ENCODE data around the gene SPRR5.

The SPRR5 gene

DNA sequence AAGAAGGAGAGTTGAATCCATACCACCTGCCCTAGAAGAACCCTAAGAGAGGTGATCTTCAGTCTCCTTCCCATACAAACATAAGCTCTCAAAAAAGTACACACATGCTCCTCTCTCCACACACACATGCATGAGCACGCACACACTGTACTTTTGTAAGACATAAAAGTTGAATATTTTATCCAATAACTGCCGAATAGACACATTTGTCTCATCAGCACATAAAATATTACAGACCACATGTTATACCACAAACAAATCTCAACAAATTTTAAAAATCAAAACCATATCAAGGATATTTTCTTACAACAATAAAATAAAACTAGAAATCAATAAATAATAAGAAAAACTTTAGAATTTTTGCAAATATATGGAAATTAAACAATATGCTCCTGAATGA, 39.6 kb downstream of the SPRR5 start:
- no peak for DNase-seq

DNA sequence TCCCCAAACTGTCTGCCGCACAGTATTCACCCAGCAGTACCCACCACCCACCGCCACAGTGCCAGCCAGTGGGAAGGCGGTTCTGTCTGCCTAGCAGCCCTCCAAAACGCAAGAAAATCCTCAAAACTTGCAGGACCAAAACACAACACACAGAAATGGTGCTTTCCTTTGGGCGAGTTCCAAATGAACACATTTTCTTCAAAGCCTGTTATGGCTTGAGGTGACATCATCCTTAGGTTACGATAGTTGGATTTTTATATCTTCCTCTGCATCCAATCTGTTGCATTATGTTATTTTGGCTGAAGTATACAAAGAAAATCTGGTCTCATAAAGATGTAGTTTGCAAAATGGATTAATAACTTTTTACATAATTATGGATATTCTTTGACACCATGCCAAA, 46.2 kb downstream of the SPRR5 start:
- DNase-seq: no peak

DNA sequence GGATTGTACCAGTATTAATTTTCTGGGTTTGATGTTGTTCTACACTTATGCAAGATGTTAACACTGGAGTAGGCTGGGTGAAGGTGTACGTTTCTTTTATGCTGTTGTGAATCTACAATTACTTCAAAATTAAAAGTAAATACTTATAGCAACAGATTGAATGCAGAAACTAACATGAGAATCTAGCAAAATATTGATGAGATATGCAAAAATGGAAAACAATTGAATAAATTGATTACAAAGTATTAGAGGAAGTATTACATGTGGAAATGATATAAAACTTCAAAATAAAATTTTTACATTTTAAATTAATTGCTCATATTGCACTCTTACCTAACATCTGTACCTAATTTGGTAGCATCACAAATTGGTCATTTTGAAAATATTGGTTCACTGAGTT, 48.8 kb downstream of the SPRR5 start:
- DNase-seq: no peak

DNA sequence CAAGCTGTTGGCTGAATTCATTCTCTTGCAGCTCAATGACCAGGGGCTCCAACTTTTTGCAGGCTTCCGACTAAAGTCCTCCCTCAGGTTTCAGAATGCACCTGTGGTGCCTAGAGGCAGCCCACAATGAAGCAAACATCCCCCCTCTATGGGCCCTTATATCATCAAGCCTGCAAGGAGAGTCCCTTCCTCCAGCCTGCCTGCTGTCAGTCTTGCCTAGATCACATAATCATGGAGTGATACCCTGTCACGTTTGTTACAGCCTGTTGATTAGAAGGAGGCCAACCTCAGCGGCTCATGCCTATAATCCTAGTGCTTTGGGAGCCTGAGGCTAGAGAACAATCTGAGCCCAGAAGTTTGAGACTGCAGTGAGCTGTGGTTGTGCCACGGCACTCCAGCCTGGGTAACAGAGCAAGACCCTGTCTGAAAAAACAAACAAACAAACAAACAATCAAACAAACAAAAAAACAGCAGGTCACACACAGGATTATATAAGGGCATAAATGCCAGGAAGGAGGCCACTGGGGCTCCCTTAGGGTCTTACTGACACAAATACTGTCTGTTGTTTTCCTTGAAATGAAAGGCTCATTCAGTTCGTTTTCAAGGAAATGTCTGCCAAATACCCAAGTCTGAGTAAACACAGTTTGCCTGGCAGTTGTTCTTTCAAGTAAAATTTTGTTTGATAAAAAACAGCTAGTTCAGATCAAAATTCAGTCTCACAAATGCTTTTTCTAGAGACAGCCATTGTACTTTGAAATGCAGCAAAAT, 49.8 kb downstream of the SPRR5 start:
- DNase-seq: no peak

DNA sequence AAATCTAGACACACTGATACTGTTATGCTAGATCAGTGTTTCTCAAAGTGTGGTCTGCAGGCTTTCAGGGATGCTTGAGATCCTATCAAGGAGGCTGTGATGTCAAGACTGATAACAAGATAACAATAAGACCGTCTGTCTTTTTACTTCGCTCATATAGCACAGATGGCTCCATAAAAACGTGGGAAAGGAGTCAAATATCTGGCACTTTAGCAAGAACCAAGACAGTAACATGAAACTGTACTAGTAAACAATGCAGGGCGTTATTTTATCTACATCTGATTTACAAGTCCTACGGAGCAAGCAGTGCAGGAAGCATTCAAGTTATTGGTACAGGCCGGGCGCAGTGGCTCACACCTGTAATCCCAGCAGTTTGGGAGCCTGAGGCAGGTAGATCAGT, 50.9 kb downstream of the SPRR5 start:
- no peak for DNase-seq

DNA sequence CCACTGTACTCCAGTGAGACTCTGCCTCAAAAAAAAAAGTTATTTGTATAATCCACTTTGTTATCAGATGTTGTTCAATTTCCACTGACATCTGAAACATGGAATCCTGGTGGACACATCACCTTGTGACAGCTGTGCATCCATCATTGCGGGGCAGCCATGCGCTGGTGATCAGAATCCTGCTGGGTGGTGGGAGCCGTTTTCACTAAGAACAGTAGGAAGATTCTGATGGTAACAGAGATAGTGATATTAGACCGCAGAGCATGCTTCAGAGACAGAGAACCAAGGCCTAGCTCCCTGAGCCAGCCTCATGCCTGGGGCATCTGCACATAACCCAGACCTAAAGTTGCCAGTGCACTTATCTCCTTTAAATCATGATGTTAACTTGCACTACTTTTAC, 51.5 kb downstream of the SPRR5 start:
- DNase-seq: no peak

Data from CD4-positive, alpha-beta T cell treated with Interleukin-10 for 1 hour (primary cell).